GM03348 (cell line): ENCODE measurements around the gene DNAAF9.
A peak's percentile ranks its signal among the peaks of the same experiment; 100 is the strongest.

Experiments
- DNase-seq: peaks from one replicate; pipeline ENCODE4 v3.0.0; 2012; ENCODE audit warnings: low spot score

DNAAF9 gene

GRCh38 chr20:3410464-3410863, 3.0 kb upstream of the DNAAF9 start:
- no peak for DNase-seq

GRCh38 chr20:3409417-3409816, 1.9 kb upstream of the DNAAF9 start:
- no peak for DNase-seq

GRCh38 chr20:3407771-3408637, 535 bp upstream of the DNAAF9 start:
- DNase-seq = peak; percentile 96

GRCh38 chr20:3406481-3407039, 909 bp downstream of the DNAAF9 start:
- peak; percentile 22 for DNase-seq

GRCh38 chr20:3405696-3406358, 1.6 kb downstream of the DNAAF9 start:
- no peak for DNase-seq

GRCh38 chr20:3405139-3405538, 2.3 kb downstream of the DNAAF9 start:
- DNase-seq = no peak

- no peak for DNase-seq
Measured at GRCh38 chr20:3404402-3404801, 3.1 kb downstream of the DNAAF9 start.

GRCh38 chr20:3403741-3404140, 3.7 kb downstream of the DNAAF9 start:
- DNase-seq = no peak

- no peak for DNase-seq
Measured at GRCh38 chr20:3402453-3402852, 5.0 kb downstream of the DNAAF9 start.

GRCh38 chr20:3400260-3401155, 7.0 kb downstream of the DNAAF9 start:
- DNase-seq = no peak

GRCh38 chr20:3398681-3399252, 8.7 kb downstream of the DNAAF9 start:
- DNase-seq = peak; percentile 17

GRCh38 chr20:3396492-3396891, 11.0 kb downstream of the DNAAF9 start:
- no peak for DNase-seq

GRCh38 chr20:3392756-3393155, 14.7 kb downstream of the DNAAF9 start:
- DNase-seq = no peak

GRCh38 chr20:3390759-3391425, 16.6 kb downstream of the DNAAF9 start:
- no peak for DNase-seq

- no peak for DNase-seq
Measured at GRCh38 chr20:3383878-3384495, 23.5 kb downstream of the DNAAF9 start.

GRCh38 chr20:3382836-3383235, 24.6 kb downstream of the DNAAF9 start:
- DNase-seq = no peak

- DNase-seq = no peak
Measured at GRCh38 chr20:3380228-3381070, 27.0 kb downstream of the DNAAF9 start.

- no peak for DNase-seq
Measured at GRCh38 chr20:3378138-3378537, 29.3 kb downstream of the DNAAF9 start.

GRCh38 chr20:3377644-3378043, 29.8 kb downstream of the DNAAF9 start:
- no peak for DNase-seq

GRCh38 chr20:3374296-3374695, 33.2 kb downstream of the DNAAF9 start:
- peak; percentile 36 for DNase-seq
